Activated B cell treated with CpG ODN at 0.5 μM for 24 hours (primary cell): ENCODE data around the gene TCF12. TPM values are rescaled to one million over a fixed set of nuclear protein-coding genes. Genes with fewer than 3 reads are reported as not detected.

Experiments used
- ATAC-seq: fragments of 200-7000 bp; cut with Tn5 transposase; one replicate; pipeline ENCODE4 v1.10.0; 2021; ENCODE audit warnings: low read depth, mild to moderate bottlenecking, moderate library complexity
- CTCF ChIA-PET: fragments of 350-600 bp; sonication (Branson Sonifier 250); formaldehyde crosslinking; loops from one replicate; lab custom pipeline; 2021; ENCODE audit warnings: antibody characterized with exemption; lab: Charles Lee
- POLR2A ChIA-PET: fragments of 350-600 bp; sonication (Branson Sonifier 250); formaldehyde crosslinking; loops from one replicate; lab custom pipeline; 2021; ENCODE audit warnings: antibody characterized with exemption; lab: Charles Lee
- DNase-seq: peaks from one replicate; pipeline ENCODE4 v3.0.0; 2022
- H3K27ac Mint-ChIP-seq: one replicate; pipeline ENCODE4 v1.8.0; 2020; ENCODE audit warnings: mixed read lengths
- H3K27me3 Mint-ChIP-seq: one replicate; pipeline ENCODE4 v1.8.0; 2021; ENCODE audit warnings: mixed read lengths
- H3K36me3 Mint-ChIP-seq: one replicate; pipeline ENCODE4 v1.8.0; 2021; ENCODE audit warnings: low read depth, mixed read lengths
- H3K4me1 Mint-ChIP-seq: one replicate; pipeline ENCODE4 v1.8.0; 2021; ENCODE audit warnings: mixed read lengths
- H3K4me3 Mint-ChIP-seq: one replicate; pipeline ENCODE4 v1.8.0; 2020; ENCODE audit warnings: mild to moderate bottlenecking, mixed read lengths
- H3K9me3 Mint-ChIP-seq: one replicate; pipeline ENCODE4 v1.8.0; 2020; ENCODE audit warnings: mixed read lengths
- intact Hi-C: fragments of 100-400 bp; cut with micrococcal nuclease; formaldehyde crosslinking; loops from one replicate; pipeline ENCODE4 v1.15.1; 2024
- total RNA-seq: library from RNA; stranded (reverse); gene quantifications from 2 replicates; pipeline ENCODE4 v1.2.3, GENCODE V29; 2022
- TF ChIP-seq, protein P1 (sequence below): fragments of 200-600 bp; IDR thresholded peaks from one replicate; pipeline ENCODE4 v1.8.0; 2022; ENCODE audit warnings: antibody characterized with exemption, mild to moderate bottlenecking

TCF12 gene
- total RNA-seq, 1 donor from 2014 or later = 119 TPM

DNA sequence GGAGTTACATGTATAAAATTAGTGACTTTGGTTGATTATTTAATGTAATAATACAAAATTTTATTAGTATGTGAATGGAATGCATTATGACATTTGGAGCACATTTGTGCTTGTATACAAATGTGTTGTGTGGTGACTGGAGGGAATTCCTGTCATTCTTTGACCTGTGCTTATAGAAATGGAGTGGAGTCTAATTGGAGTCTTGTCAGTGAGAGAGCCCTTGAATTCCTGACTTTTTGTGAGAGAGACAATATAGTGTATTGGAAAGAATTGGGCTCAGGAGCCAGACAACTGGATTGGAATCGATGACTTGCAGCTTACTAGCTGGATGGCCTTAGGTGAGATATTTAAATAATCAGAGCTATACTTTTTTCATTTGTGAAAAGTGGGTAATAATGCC is 9.4 kb downstream of the TCF12 start:
- H3K27ac Mint-ChIP-seq = no peak overlapping the region
- no peak overlapping the region for H3K4me3 Mint-ChIP-seq
- CTCF ChIA-PET = interaction anchor here (1.4 kb wide), 1 partner anchor 10 kb away, joined by 4 read pairs; no protein-coding TSS in a partner anchor

GRCh38 chr15:56929399-56929798 is 11.0 kb downstream of the TCF12 start:
- Mint-ChIP-seq H3K27ac (no peak overlapping the region), H3K4me3 (no peak overlapping the region), H3K4me1 (peaks cover 59% of the 10 kb centered on the region), H3K27me3 (no peaks in the 10 kb centered on the region), H3K9me3 (peaks cover under 1% of the 10 kb centered on the region), H3K36me3 (peaks cover 50% of the 10 kb centered on the region)
- DNase-seq (no peak), ATAC-seq (no peak)
- ChIA-PET CTCF (no interaction called here), POLR2A (interaction anchor here (1.5 to 1.8 kb wide), 2 partner anchors 10 to 11 kb away, joined by 4 to 5 read pairs; partner anchors contain the start of gene TCF12)
- TF ChIP-seq, protein P1, sequence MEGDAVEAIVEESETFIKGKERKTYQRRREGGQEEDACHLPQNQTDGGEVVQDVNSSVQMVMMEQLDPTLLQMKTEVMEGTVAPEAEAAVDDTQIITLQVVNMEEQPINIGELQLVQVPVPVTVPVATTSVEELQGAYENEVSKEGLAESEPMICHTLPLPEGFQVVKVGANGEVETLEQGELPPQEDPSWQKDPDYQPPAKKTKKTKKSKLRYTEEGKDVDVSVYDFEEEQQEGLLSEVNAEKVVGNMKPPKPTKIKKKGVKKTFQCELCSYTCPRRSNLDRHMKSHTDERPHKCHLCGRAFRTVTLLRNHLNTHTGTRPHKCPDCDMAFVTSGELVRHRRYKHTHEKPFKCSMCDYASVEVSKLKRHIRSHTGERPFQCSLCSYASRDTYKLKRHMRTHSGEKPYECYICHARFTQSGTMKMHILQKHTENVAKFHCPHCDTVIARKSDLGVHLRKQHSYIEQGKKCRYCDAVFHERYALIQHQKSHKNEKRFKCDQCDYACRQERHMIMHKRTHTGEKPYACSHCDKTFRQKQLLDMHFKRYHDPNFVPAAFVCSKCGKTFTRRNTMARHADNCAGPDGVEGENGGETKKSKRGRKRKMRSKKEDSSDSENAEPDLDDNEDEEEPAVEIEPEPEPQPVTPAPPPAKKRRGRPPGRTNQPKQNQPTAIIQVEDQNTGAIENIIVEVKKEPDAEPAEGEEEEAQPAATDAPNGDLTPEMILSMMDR = no peak
- intact Hi-C loops = no loop called here

More for the DNA sequence above, 9.4 kb downstream of the TCF12 start:
- DNase-seq (no peak), ATAC-seq (no peak)
- Mint-ChIP-seq H3K9me3 (no peaks in the 10 kb centered on the region), H3K4me1 (peaks cover 60% of the 10 kb centered on the region), H3K36me3 (peaks cover 56% of the 10 kb centered on the region), H3K27me3 (no peaks in the 10 kb centered on the region)
- intact Hi-C loops = no loop called here
- TF ChIP-seq, protein P1 = no peak
- POLR2A ChIA-PET = interaction anchor here (0.6 to 1.3 kb wide), 2 partner anchors 9 to 229 kb away, joined by 3 read pairs; partner anchors contain the start of gene TCF12

GRCh38 chr15:56929933-56930332 is 11.5 kb downstream of the TCF12 start:
- H3K27ac Mint-ChIP-seq = no peak overlapping the region

DNA sequence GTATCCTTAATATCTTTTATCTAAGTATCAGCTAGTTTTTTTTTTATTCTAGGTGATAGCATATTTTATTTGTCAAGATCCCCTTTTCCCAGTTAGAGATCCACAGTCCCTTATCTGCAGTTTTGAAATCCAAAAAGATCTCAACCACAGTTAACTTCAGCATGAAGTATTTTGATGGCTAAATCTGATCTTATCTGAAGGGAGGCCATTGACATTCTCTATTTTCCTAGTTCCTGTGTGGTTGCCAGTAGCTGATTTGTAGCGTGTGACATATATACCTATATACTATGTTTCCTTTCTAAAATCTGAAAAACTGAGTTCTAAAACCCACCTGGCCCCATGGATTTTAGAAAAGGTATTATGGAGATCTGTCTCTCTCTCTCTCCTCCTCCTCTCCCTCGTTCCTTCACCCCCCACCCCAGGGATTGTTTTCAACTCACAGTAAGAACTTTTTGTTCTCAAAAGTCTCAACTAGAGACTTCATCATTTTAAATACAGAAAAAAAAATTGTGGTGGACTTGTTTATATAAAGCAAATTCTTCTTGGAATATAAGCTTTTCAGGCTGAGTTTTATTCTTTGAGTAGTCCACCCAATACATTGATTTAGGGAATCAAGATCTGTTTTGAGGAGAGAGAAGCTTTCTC is 12.3 kb downstream of the TCF12 start:
- H3K27me3 Mint-ChIP-seq = no peaks in the 10 kb centered on the region
- no peak for ATAC-seq
- TF ChIP-seq, protein P1 = no peak
- ChIA-PET POLR2A (no interaction called here), CTCF (interaction anchor here (1.1 kb wide), 1 partner anchor 214 kb away, joined by 3 read pairs; no protein-coding TSS in a partner anchor)
- H3K9me3 Mint-ChIP-seq = peaks cover 1% of the 10 kb centered on the region
- no peak for DNase-seq
- H3K27ac Mint-ChIP-seq = no peak overlapping the region
- peaks cover 57% of the 10 kb centered on the region for H3K36me3 Mint-ChIP-seq
- intact Hi-C loops = no loop called here
- H3K4me1 Mint-ChIP-seq = peaks cover 56% of the 10 kb centered on the region
- no peak overlapping the region for H3K4me3 Mint-ChIP-seq

More at GRCh38 chr15:56929933-56930332, 11.5 kb downstream of the TCF12 start:
- ChIA-PET POLR2A (interaction anchor here (1.5 to 1.8 kb wide), 2 partner anchors 10 to 12 kb away, joined by 4 to 5 read pairs; partner anchors contain the start of gene TCF12), CTCF (no interaction called here)
- no peak for ATAC-seq
- peaks cover 59% of the 10 kb centered on the region for H3K4me1 Mint-ChIP-seq
- TF ChIP-seq, protein P1 = no peak
- H3K27me3 Mint-ChIP-seq = no peaks in the 10 kb centered on the region
- no peak overlapping the region for H3K4me3 Mint-ChIP-seq
- intact Hi-C loops = no loop called here
- no peak for DNase-seq
- peaks cover 1% of the 10 kb centered on the region for H3K9me3 Mint-ChIP-seq
- peaks cover 52% of the 10 kb centered on the region for H3K36me3 Mint-ChIP-seq
